ENCODE results near the gene MYL6B. TPM values are rescaled to one million over a fixed set of nuclear protein-coding genes. Genes with fewer than 3 reads are reported as not detected.

Gene MYL6B
- total RNA-seq, 2 experiments from 2014 or later = 6.2 to 6.4 TPM

DNA sequence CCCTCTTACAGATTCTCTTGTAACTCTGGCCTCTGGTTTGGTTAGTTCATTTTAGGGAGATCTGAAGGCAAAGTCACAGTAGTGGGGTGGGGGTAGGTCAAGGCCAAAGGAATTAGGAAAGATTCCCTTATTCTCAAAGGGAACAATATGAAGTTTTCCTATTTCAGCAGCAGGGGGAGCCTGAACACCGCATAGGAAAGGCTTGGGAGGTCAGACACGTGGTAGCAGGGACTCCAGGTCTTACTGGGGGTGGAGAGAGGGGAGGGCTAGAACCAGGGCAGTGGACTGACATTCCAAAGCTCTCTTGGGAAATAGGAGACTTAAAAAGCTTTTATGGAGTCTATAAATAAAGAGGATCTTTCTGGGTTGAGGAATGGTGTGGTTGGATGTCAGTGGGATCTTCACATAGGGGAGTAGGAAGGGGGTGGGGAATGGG lies 33.0 kb upstream of the MYL6B start:
- H3K36me3 ChIP-seq (ENCODE audit: insufficient read depth, low read length) = peaks cover 25% of the 10 kb centered on the region
- DNase-seq (peak; percentile 22 to 85 (median 56)), ATAC-seq (ENCODE audit: poor library complexity) (no peak)
- peak overlapping the region; percentile 73 for H3K4me3 ChIP-seq (ENCODE audit: low read length)
- H3K9me3 Mint-ChIP-seq = no peaks in the 10 kb centered on the region
- H3K9me3 ChIP-seq (ENCODE audit: control insufficient read depth in 1 of 2, insufficient read depth in 1 of 2, low read length in 2 of 2) = no peaks in the 10 kb centered on the region
- H3K36me3 Mint-ChIP-seq (ENCODE audit: low read depth) = peaks cover 36% of the 10 kb centered on the region
- peak overlapping the region; percentile 94 for H3K27ac Mint-ChIP-seq
- POLR2A ChIA-PET = interaction anchor here (2.4 to 6.1 kb wide), 10 partner anchors 9 to 197 kb away, joined by 12 to 233 read pairs (median 26); partner anchors contain the start of genes CNPY2, COQ10A, ESYT1 and MYL6B
- no peaks in the 10 kb centered on the region for H3K27me3 ChIP-seq (ENCODE audit: control insufficient read depth in 1 of 2, insufficient read depth in 2 of 2, low read length in 2 of 2)
- H3K4me1 Mint-ChIP-seq (ENCODE audit: low read depth) = peaks cover 41% of the 10 kb centered on the region
- CTCF ChIA-PET = interaction anchor here (0.9 to 5.0 kb wide), 13 partner anchors 16 to 181 kb away, joined by 3 to 76 read pairs (median 5); partner anchors contain the start of genes ANKRD52, COQ10A, CS and MYL6B
- TF ChIP-seq, protein P1, sequence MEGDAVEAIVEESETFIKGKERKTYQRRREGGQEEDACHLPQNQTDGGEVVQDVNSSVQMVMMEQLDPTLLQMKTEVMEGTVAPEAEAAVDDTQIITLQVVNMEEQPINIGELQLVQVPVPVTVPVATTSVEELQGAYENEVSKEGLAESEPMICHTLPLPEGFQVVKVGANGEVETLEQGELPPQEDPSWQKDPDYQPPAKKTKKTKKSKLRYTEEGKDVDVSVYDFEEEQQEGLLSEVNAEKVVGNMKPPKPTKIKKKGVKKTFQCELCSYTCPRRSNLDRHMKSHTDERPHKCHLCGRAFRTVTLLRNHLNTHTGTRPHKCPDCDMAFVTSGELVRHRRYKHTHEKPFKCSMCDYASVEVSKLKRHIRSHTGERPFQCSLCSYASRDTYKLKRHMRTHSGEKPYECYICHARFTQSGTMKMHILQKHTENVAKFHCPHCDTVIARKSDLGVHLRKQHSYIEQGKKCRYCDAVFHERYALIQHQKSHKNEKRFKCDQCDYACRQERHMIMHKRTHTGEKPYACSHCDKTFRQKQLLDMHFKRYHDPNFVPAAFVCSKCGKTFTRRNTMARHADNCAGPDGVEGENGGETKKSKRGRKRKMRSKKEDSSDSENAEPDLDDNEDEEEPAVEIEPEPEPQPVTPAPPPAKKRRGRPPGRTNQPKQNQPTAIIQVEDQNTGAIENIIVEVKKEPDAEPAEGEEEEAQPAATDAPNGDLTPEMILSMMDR (IDR thresholded peaks at IDR 0.05) = peak; percentile 87
- peaks cover 35% of the 10 kb centered on the region for H3K4me1 ChIP-seq (ENCODE audit: insufficient read depth, low read length)
- intact Hi-C loops (cut with DNase I, micrococcal nuclease) = loop anchor here (1.0 to 10.0 kb wide), 10 partner anchors 33 to 475 kb away; partner anchors contain the start of genes ANKRD52 (in 2 of the 2), NABP2 (in 2 of the 2), PYM1 (in 2 of the 2) and MYL6B (in 1 of the 2)
- peak overlapping the region; percentile 97 for H3K4me3 Mint-ChIP-seq
- H3K27me3 Mint-ChIP-seq = no peaks in the 10 kb centered on the region
- peak overlapping the region; percentile 75 to 90 for H3K27ac ChIP-seq (ENCODE audit: low read depth in 1 of 2, low read length in 2 of 2)

DNA sequence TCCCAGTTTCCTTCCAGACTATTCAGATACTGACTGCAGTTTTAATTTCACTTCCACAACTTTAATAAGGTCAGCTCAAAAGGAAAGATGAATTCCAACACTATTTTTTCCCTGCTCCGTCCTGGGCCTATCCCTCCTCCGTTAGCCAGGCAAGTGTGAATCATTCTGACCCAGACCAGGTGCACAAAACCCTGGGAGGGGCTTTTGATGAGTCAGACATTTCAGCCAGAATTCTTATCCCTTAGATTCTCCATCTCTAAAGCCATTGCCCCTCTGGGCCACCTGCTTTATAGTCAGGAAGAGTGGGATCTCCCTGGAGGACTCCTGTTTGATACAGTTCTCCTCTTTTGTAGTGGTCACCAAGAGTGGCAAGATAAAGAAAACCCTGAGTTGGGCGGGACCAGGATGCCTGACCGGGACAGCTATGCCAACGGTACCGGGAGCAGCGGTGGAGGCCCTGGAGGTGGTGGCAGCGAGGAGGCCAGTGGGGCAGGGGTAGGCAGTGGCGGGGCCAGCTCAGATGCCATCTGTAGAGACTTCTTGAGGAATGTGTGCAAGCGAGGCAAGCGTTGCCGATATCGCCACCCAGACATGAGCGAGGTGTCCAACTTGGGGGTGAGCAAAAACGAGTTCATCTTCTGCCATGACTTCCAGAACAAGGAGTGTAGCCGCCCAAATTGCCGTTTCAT lies 32.1 kb upstream of the MYL6B start:
- H3K36me3 Mint-ChIP-seq (ENCODE audit: low read depth) = peaks cover 36% of the 10 kb centered on the region

DNA sequence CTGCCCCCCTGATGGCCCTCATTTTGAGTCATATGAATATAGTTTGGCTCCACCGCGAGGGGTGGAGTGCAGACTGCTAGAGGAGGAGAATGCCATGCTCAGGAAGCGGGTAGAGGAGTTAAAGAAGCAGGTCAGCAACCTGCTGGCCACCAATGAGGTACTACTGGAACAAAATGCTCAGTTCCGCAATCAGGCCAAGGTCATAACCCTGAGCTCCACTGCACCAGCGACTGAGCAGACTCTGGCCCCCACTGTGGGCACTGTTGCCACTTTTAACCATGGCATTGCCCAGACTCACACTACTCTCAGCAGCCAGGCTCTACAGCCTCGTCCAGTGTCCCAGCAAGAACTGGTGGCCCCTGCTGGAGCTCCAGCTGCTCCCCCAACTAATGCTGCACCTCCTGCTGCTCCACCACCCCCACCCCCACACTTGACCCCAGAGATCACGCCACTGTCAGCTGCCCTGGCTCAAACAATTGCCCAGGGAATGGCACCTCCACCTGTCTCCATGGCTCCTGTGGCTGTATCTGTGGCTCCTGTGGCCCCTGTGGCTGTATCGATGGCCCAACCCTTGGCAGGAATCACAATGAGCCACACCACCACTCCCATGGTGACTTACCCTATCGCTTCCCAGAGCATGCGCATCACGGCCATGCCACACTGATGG lies 31.1 kb upstream of the MYL6B start:
- no peaks in the 10 kb centered on the region for H3K27me3 ChIP-seq (ENCODE audit: control insufficient read depth in 1 of 2, insufficient read depth in 2 of 2, low read length in 2 of 2)
- peaks cover 52% of the 10 kb centered on the region for H3K4me1 Mint-ChIP-seq (ENCODE audit: low read depth)
- H3K9me3 ChIP-seq (ENCODE audit: control insufficient read depth in 1 of 2, insufficient read depth in 1 of 2, low read length in 2 of 2) = no peaks in the 10 kb centered on the region
- peaks cover 25% of the 10 kb centered on the region for H3K36me3 ChIP-seq (ENCODE audit: insufficient read depth, low read length)
- H3K27ac ChIP-seq (ENCODE audit: low read depth in 1 of 2, low read length in 2 of 2) = no peak overlapping the region
- no peak overlapping the region for H3K27ac Mint-ChIP-seq
- no peak for ATAC-seq (ENCODE audit: poor library complexity)
- DNase-seq = no peak
- CTCF ChIA-PET = interaction anchor here (0.6 to 5.0 kb wide), 2 partner anchors 45 to 68 kb away, joined by 3 to 76 read pairs; partner anchors contain the start of gene SMARCC2
- no peaks in the 10 kb centered on the region for H3K27me3 Mint-ChIP-seq
- no peaks in the 10 kb centered on the region for H3K9me3 Mint-ChIP-seq
- POLR2A ChIA-PET = no interaction called here
- peaks cover 42% of the 10 kb centered on the region for H3K4me1 ChIP-seq (ENCODE audit: insufficient read depth, low read length)
- TF ChIP-seq, protein P1 (IDR thresholded peaks at IDR 0.05) = no peak
- intact Hi-C loops (cut with DNase I, micrococcal nuclease) = no loop called here
- H3K4me3 ChIP-seq (ENCODE audit: low read length) = no peak overlapping the region
- H3K36me3 Mint-ChIP-seq (ENCODE audit: low read depth) = peaks cover 29% of the 10 kb centered on the region
- H3K4me3 Mint-ChIP-seq = no peak overlapping the region

More for the DNA sequence above, 32.1 kb upstream of the MYL6B start:
- ChIA-PET POLR2A (interaction anchor here (2.4 to 6.1 kb wide), 6 partner anchors 8 to 146 kb away, joined by 12 to 233 read pairs (median 89); partner anchors contain the start of genes COQ10A, ESYT1, MYL6B and PA2G4), CTCF (interaction anchor here (0.9 to 5.0 kb wide), 8 partner anchors 17 to 146 kb away, joined by 3 to 76 read pairs (median 16); partner anchors contain the start of genes COQ10A, MYL6B, PA2G4 and RNF41)
- Histone ChIP-seq H3K36me3 (ENCODE audit: insufficient read depth, low read length) (peaks cover 25% of the 10 kb centered on the region), H3K4me1 (ENCODE audit: insufficient read depth, low read length) (peaks cover 37% of the 10 kb centered on the region), H3K27me3 (ENCODE audit: control insufficient read depth in 1 of 2, insufficient read depth in 2 of 2, low read length in 2 of 2) (no peaks in the 10 kb centered on the region), H3K9me3 (ENCODE audit: control insufficient read depth in 1 of 2, insufficient read depth in 1 of 2, low read length in 2 of 2) (no peaks in the 10 kb centered on the region), H3K27ac (ENCODE audit: low read depth in 1 of 2, low read length in 2 of 2) (no peak overlapping the region), H3K4me3 (ENCODE audit: low read length) (no peak overlapping the region)
- H3K4me1 Mint-ChIP-seq (ENCODE audit: low read depth) = peaks cover 47% of the 10 kb centered on the region
- no peak overlapping the region for H3K4me3 Mint-ChIP-seq
- H3K27ac Mint-ChIP-seq = peak overlapping the region; percentile 94
- intact Hi-C loops (cut with DNase I, micrococcal nuclease) = no loop called here
- DNase-seq (no peak), ATAC-seq (ENCODE audit: poor library complexity) (no peak)
- TF ChIP-seq, protein P1 (IDR thresholded peaks at IDR 0.05) = no peak
- no peaks in the 10 kb centered on the region for H3K9me3 Mint-ChIP-seq
- H3K27me3 Mint-ChIP-seq = no peaks in the 10 kb centered on the region
